Activated gamma-delta T cell (primary cell): Measurements from ENCODE around the gene IQGAP1.
A peak's percentile ranks its signal among the peaks of the same experiment; 100 is the strongest.
"Not testable (repeated sequence)": the region's sequence is repeated elsewhere in the genome, so short reads cannot be mapped to it uniquely, and the experiment has no call there.

Source experiments
- DNase-seq: peaks from one replicate; lab custom pipeline; 2025; lab: John Stamatoyannopoulos, UW

Gene IQGAP1

DNA sequence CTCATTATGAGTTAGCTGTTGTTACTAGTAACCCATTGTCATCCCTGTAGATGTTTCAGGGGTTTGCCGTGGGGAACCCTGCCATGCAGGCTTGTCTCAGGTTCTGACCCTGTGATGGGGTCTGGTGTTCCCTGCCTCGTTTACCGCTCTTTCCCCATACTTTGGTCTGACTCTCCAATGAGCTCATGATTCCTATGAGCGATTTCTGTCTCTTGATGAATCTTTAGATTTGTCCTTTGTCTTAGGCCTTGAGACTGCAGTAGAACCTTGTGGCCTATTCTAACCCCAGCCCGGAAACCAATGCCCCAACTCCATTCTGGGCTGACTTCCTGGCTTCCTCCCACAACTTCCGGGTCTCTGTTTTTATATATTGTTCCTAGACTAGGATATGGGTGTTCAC, 11.3 kb upstream of the IQGAP1 start:
- DNase-seq, result no peak

DNA sequence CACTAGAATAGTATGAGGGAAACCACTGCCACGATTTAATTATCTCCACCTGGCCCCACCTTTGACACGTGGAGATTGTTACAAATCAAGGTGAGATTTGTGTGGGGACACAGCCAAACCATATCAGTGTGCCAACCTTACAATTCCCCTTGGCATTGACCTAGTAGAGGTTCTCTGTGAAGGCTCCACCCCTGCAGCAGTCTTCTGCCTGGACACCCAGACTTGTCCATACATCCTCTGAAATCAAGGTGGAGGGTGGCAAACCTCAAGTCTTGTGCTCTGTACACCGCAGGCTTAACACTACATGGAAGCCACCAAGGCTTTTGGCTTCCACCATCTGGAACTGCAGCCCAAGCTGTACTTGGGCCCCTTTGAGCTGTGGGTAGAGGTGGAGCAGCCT, 8.8 kb upstream of the IQGAP1 start:
- no peak for DNase-seq

- DNase-seq, result no peak
Measured at GRCh38 chr15:90381515-90381914, 6.5 kb upstream of the IQGAP1 start.

GRCh38 chr15:90382320-90382719, 5.7 kb upstream of the IQGAP1 start:
- DNase-seq, result no peak

- DNase-seq, result no peak
Measured at GRCh38 chr15:90386221-90386620, 1.8 kb upstream of the IQGAP1 start.

DNA sequence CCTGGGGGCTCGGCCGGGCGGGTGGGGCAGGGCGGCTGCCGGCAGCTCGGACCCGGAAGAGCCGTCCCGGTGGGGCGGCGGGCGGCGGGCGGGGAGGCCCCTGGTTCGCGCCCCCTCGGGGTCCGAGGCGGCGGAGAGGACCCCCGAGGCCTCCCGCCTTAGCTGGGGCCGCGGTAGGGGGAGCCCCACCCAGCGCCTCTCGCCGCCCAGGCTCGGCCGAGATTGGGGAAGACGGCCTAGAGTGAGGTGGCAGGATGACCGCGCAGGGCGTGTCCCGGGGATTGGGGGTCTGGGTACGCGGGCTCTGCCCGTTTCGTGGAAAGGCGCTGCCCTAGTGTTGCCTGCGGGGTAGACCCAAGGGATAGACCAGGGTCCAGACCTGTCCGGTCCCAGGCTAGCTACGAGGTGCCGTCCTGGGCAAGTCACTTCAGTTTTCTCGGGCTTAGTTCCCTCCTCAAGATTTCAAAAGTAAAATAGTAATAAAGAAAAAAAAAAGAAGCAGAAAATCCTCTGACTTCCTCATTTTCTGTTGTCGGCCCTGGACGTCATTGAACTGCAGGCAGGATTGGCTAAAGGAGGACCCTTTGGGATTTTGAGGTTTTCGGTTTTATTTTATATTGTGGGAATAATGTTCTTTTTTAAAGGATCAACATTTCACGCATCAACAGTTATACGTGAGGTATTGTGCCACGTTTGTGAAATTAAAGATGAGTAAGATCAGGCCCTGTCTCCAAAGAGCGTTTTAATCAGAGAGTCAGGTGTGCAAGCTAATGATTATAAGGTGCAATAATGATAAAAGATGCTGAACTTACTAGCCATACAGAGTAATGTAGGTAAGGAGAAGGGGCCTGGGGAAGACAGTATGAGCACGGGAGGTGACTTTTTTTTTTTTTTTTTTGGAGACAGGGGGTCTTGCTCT, 679 bp downstream of the IQGAP1 start:
- DNase-seq, result peak; percentile 52

- DNase-seq, result no peak
Measured at GRCh38 chr15:90389513-90389912, 1.5 kb downstream of the IQGAP1 start.

DNA sequence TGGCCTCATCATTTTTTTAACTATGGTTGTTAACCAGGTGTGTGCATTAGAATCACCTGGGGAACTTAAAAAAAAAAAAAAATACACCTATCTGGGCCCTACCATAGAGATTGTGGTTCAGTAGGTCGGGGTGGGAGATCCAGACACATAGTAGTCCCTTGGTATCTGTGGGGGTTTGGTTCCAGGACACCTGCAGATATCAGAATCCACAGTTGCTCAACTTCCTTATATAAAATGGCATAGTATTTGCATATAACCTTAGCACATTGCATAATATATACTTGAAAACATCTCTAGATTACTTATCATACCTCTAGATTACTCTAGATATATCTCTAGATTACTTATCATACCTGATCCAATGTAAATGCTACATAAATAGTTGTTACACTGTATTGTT, 5.0 kb downstream of the IQGAP1 start:
- no peak for DNase-seq

DNA sequence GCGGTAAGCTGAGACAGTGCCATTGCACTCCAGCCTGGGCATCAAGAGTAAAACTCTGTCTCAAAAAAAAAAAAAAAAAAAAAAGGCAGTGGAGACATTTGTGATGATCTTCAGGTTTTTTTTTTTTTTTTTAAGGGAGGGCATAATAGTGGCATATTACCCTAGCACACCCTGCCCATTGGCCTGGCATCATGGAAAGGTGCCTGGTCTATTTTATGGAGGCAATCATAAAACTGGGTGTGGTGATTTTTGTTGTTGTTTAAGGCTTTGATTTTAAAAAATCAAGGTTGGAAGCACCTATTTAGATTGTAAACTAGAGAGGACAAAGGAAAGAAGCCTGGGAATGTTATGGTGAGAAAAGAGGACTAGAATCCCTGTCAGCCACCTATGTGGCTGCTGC, 6.0 kb downstream of the IQGAP1 start:
- DNase-seq, result no peak

DNA sequence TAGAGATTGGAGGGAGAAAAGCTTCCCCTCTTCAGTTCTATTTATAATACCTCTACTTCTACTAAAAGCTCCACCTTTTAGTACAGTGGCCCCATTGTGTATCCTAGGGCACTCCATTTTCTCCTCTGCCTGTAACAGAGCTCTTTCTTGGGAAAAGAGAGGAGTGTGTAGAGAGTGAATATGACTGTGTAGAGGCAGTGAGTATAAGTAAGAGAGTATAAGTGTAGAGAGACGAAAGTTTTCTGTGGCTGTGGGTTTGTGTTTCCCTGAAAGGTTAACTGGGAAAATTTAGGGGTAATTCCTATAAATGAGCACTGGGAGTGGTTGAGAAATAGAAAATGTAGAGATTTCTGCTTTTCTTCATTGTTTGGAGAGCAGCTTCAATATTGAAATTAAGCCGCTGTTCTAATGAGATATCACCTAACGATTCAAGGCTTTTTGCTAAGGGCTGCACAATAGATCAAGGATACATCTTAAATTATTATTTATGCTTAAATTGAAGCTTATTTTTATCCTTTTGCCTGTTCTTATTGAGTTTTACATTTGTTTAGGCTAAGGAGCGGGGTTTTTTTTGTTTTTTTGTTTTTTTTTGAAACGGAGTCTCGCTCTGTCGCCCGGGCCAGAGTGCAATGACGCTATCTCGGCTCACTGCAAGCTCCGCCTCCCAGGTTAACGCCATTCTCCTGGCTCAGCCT, 6.9 kb downstream of the IQGAP1 start:
- no peak for DNase-seq

- DNase-seq, result no peak
Measured at GRCh38 chr15:90396321-90396720, 8.3 kb downstream of the IQGAP1 start.

- DNase-seq, result no peak
Measured at GRCh38 chr15:90400005-90400758, 12.1 kb downstream of the IQGAP1 start.

GRCh38 chr15:90400759-90401314, 12.8 kb downstream of the IQGAP1 start:
- DNase-seq, result no peak

- DNase-seq, result no peak
Measured at GRCh38 chr15:90401495-90401894, 13.5 kb downstream of the IQGAP1 start.

- no peak for DNase-seq
Measured at GRCh38 chr15:90402223-90402622, 14.2 kb downstream of the IQGAP1 start.

DNA sequence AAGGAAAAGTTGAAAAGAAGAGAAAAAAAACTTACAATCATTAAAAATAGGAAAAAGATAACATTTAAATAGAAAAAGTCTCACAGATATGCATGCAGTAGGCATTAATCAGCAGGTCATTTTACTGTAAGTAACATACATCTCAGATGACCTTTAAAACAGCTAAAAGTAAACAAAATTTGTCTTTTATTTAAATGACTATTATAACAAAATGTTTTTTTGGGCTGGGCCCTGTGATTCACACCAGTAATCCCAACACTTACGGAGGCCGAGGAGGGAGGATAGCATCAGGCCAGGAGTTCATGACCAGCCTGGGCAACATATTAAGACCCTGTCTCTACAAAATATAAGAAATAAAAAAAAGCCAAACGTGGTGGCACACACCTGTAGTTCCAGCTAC, 14.7 kb downstream of the IQGAP1 start:
- no peak for DNase-seq

DNA sequence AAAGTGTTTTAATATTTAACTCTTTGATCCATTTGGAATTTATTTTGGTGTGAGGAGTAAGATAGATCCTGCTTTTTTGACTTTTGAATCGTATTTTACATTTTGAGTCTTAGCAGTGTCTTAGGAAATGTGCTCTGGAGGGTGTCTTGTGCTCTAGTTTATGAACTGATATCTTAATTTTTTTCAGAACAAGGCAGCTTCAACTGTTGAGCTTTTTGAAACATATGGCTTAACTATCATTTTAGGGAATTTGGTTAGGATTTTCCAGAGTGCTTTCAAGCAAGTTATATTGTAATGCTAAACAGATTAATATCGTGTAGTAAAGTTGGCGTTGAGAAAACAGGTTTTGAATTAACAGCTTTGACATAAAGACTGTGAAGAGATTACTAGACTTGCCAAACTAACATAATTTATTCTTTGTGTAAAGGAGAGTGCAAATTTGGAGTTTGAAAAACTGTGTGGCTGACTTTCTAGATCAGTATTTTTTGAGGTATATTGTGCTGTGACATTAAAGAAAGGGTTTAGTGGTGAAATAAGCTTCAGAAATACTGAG, 17.1 kb downstream of the IQGAP1 start:
- DNase-seq, result no peak

- no peak for DNase-seq
Measured at GRCh38 chr15:90407336-90407735, 19.3 kb downstream of the IQGAP1 start.

DNA sequence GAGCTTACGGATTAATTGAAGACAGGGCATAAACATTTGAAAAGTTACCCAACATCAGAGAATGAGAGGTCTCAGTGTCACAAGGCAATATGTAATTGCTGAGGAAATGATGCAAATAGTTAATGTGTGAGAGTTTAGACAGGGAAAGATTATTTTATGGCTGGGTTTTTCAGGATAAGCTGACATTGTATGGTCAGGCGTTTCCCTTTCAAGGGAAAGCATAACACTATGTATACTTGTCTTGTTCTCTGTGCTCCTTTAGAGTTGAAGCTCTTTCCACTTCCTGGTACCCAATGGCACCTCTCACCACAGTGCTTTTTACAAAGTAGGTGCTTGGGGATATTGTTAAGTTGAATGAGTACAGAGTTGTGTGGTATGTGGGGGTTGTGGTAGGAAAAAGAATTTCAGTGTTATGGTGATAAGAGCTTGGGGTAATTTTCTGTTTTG, 19.9 kb downstream of the IQGAP1 start:
- DNase-seq, result no peak

DNA sequence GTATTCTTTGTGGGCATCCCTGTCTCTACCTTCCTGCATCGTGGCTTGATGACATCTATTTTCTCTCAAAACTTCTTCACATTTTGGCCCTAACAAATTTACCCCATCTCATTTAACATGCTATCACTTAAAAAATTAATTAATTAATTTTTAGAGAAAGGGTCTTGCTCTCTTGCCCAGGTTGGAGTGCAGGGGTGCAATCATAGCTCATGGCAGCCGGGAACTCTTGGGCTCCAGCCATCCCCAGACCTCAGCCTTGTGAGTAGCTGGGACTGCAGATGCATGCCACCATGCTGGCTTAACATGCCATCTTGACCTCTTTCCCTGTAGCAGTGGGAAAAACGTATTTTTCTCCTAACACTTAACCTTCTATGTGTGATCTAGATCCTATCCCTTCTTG, 20.6 kb downstream of the IQGAP1 start:
- DNase-seq, result no peak

GRCh38 chr15:90409587-90409986, 21.5 kb downstream of the IQGAP1 start:
- DNase-seq, result not testable (repeated sequence)

DNA sequence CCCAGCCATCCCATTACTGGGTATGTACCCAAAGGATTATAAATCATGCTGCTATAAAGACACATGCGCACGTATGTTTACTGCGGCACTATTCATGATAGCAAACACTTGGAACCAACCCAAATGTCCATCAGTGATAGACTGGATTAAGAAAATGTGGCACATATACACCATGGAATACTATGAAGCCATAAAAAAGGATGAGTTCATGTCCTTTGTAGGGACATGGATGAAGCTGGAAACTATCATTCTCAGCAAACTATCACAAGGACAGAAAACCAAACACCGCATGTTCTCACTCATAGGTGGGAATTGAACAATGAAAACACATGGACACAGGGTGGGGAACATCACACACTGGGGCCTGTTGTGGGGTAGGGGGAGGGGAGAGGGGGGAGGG, 22.3 kb downstream of the IQGAP1 start:
- not testable (repeated sequence) for DNase-seq
